ENCODE measurements around the gene NCCRP1.

NCCRP1 gene

DNA sequence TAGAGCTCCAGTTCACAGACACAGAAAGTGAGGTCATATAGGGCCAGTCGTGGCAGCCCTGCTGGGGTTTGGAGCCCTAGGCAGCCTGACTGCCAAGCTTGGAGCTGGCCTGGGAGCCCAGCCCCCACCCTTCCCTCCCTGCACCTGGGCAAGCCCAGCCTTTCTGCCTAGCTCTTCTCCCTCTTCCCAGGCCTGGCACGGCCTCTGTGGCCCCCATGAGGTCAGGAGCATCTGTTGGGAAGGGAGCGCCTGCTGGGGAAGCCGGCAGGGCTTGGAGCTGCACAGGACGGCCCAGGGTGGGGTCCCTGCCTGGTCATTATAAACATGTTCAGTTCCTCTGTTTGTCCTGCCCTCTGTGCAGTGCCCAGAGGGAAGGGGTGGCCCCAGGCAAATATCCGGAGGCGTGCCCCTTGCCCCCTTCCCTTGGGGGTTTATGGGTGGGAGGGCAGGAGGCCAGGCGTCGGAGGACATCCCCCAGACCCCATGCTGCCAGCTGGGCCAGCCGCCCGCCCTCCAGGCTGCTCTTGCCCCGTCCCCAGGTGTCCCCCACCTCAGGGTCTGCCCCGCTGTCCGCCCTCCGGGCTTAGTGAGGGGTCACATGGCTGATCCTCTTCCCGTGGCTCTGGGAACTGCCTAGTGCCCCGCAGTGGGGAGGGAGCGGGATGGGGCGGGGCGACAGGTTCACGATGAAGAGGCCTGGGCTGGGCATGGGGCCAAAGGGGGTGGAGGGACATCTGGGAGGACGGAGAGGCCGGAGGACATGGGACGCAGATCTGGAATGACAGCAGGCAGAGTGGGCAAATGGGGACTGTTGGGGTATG is 30.0 kb upstream of the NCCRP1 start:
- H3K9me3 ChIP-seq (ENCODE audit: control insufficient read depth in 2 of 2, low read length in 2 of 2) = no peaks in the 10 kb centered on the region
- H3K9ac ChIP-seq (ENCODE audit: low read length in 2 of 2) = no peak overlapping the region
- peaks cover 5 to 8% of the 10 kb centered on the region in 2 donors for H3K36me3 ChIP-seq (ENCODE audit: control insufficient read depth in 2 of 2, insufficient read depth in 2 of 2, low read length in 2 of 2)
- H3K4me3 ChIP-seq (ENCODE audit: low read length in 2 of 2) = no peak overlapping the region
- no peaks in the 10 kb centered on the region for H3K27me3 ChIP-seq (ENCODE audit: control insufficient read depth in 1 of 2, insufficient read depth in 2 of 2, low read length in 2 of 2)
- no peak overlapping the region for H3K27ac ChIP-seq (ENCODE audit: low read length)
- H3K4me1 ChIP-seq (ENCODE audit: control insufficient read depth, insufficient read depth, low read length) = peaks cover 13% of the 10 kb centered on the region

DNA sequence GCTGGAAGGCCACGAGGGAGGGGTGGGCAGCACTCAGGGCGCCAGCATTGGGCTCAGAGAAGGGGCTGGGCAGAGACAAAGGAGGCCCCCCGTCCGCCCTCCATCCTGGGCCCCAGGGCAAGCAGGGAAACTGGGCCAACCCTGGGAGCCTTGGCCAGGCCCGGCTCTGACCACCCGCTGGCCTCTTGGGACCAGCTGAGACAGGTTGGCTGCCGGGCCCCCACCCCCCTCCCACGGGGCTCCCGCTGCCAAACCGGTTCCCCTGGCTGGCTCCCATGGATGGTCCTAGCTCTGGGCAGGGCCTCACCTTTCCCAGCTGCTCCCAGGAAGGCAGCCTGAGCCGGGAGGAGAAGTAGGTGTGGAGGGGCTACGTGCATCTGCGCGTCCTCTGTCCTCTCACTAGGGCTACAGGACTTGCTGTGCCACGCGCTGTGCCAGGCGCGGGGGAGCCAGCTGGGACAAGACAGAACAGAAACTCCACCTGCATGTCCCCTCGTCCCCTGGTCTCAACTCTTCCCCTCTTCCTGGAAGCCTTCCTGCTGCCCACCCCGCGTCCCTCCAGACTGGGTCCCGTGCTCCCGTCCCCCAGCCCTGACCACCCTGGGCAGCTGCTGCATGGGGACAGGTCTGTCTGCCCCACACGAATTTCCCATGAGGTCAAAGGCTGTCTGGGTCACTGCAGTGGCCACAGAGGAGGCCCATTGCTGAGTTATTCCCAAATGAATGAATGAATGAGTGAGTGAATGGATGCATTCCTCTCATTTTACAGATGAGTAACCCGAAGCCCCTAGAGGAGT is 29.1 kb upstream of the NCCRP1 start:
- Histone ChIP-seq H3K4me3 (ENCODE audit: low read length in 2 of 2) (no peak overlapping the region), H3K36me3 (ENCODE audit: control insufficient read depth in 2 of 2, insufficient read depth in 2 of 2, low read length in 2 of 2) (peaks cover 5 to 10% of the 10 kb centered on the region in 2 donors), H3K4me1 (ENCODE audit: control insufficient read depth, insufficient read depth, low read length) (peaks cover 13% of the 10 kb centered on the region), H3K27ac (ENCODE audit: low read length) (no peak overlapping the region), H3K27me3 (ENCODE audit: control insufficient read depth in 1 of 2, insufficient read depth in 2 of 2, low read length in 2 of 2) (no peaks in the 10 kb centered on the region), H3K9me3 (ENCODE audit: control insufficient read depth in 2 of 2, low read length in 2 of 2) (no peaks in the 10 kb centered on the region), H3K9ac (ENCODE audit: low read length in 2 of 2) (no peak overlapping the region)

DNA sequence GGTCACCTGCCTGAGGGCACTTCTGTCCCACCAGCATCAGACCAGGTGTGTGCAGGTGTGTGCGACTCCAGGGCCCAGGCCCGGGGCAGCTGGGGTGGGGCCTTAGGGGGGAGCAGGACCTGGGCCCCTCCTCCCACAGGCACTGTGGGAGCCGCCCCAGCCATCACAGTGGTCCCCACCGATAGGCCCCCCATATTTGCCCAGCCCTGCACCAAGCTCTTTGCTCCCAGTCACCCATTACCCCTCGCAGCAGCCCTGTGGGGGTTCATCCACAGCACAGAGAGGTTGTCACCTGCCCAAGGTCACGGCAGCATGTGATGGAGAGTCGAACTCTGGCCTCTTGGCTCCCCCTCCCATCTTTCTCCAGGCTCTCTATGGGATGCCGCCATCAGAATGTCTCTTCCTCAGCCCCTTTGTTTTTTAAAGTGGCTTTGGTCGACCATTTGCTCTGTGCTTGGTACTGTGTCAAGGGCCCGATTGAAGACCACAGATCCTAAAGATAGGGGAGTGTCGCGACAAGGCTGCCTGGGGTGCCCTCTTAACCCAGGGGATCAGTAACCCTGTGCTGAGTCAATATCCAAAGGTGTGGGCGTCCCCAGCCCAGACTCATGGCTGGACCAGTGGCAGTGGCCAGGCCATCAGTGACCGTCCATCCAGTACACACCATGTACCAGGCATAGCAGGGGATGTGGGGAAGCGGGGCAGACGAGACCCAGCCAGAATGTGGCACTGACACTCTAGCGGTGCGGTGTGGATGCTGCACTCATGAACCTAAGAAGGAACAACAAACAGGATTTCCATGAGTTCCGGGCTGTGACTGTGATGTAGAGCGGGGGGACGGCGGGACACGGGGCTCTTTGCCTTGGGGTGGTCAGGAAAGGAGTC is 28.3 kb upstream of the NCCRP1 start:
- Histone ChIP-seq H3K27ac (ENCODE audit: low read length) (no peak overlapping the region), H3K4me1 (ENCODE audit: control insufficient read depth, insufficient read depth, low read length) (peaks cover 11% of the 10 kb centered on the region), H3K36me3 (ENCODE audit: control insufficient read depth in 2 of 2, insufficient read depth in 2 of 2, low read length in 2 of 2) (peaks cover 5 to 12% of the 10 kb centered on the region in 2 donors), H3K4me3 (ENCODE audit: low read length in 2 of 2) (no peak overlapping the region), H3K9ac (ENCODE audit: low read length in 2 of 2) (no peak overlapping the region), H3K9me3 (ENCODE audit: control insufficient read depth in 2 of 2, low read length in 2 of 2) (no peaks in the 10 kb centered on the region), H3K27me3 (ENCODE audit: control insufficient read depth in 1 of 2, insufficient read depth in 2 of 2, low read length in 2 of 2) (no peaks in the 10 kb centered on the region)

DNA sequence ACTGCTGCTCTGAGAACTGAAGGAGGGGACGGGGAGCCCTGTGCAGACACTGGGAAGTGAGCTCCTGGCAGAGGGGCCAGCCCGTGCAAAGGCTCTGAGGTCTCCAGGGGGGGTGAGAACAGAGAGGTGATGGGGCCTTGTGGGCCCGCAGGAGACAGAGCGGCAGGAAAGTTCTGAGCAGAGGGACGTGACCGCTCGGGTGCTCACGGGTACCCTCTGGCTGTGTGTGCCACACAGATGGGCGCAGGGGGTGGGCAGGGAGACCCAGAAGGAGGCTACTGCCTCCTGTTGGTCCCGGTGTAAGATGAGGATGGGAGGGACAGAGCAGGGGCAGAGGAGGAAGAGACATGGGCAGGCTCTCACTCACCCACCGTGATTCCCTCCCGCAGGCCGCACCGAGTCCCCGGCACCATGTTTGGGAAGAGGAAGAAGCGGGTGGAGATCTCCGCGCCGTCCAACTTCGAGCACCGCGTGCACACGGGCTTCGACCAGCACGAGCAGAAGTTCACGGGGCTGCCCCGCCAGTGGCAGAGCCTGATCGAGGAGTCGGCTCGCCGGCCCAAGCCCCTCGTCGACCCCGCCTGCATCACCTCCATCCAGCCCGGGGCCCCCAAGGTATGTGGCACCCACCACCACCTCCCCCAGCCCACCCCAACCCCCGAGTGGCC is 27.5 kb upstream of the NCCRP1 start:
- H3K9me3 ChIP-seq (ENCODE audit: control insufficient read depth in 2 of 2, low read length in 2 of 2) = no peaks in the 10 kb centered on the region
- no peak overlapping the region for H3K4me3 ChIP-seq (ENCODE audit: low read length in 2 of 2)
- H3K27ac ChIP-seq (ENCODE audit: low read length) = no peak overlapping the region
- no peaks in the 10 kb centered on the region for H3K27me3 ChIP-seq (ENCODE audit: control insufficient read depth in 1 of 2, insufficient read depth in 2 of 2, low read length in 2 of 2)
- H3K9ac ChIP-seq (ENCODE audit: low read length in 2 of 2) = no peak overlapping the region
- peaks cover 11% of the 10 kb centered on the region for H3K4me1 ChIP-seq (ENCODE audit: control insufficient read depth, insufficient read depth, low read length)
- peaks cover 5 to 12% of the 10 kb centered on the region in 2 donors for H3K36me3 ChIP-seq (ENCODE audit: control insufficient read depth in 2 of 2, insufficient read depth in 2 of 2, low read length in 2 of 2)

DNA sequence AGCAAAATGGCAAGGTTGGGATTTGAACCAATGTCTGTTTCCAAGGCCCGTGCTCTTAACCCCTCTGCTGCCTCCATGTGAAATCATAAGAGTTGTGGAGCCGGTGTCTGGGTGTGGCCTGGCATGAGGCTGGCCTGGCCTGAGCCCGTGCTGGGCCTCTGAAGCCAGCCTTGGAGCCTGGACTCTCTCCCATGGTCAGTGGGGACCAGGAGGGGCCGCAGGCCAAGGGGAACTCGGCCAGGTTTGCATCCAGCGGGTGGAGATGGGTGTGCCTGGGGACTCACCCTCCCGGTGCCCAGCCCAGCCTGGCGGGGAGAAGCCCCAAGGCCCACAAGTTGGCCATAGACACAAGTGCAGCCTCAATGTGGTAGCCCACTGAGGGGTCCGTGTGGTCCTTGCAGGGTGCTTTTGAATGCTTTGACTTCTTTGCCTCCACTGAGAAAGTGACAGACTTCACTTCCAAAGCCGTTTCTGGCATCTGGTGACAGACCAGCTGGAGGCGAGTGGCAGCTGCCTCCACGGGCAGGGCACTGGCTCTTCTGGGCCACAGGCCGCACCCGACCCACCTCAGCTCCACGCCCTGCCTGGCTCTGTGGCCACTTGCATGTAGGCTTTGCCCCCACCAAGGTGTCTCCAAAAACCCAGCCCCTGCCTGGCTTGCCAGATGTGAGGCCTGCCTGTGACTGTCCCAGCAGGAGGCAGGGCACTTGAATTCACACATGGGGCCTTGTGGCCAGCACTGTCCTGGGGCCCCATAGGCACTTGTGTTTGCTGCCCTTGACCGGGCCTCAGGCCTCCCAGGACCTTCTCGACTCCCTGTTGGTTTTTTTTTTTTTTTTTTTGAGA is 26.2 kb upstream of the NCCRP1 start:
- Histone ChIP-seq H3K9me3 (ENCODE audit: control insufficient read depth in 2 of 2, low read length in 2 of 2) (no peaks in the 10 kb centered on the region), H3K27ac (ENCODE audit: low read length) (no peak overlapping the region), H3K4me3 (ENCODE audit: low read length in 2 of 2) (no peak overlapping the region), H3K9ac (ENCODE audit: low read length in 2 of 2) (no peak overlapping the region), H3K36me3 (ENCODE audit: control insufficient read depth in 2 of 2, insufficient read depth in 2 of 2, low read length in 2 of 2) (peaks cover 5 to 15% of the 10 kb centered on the region in 2 donors), H3K27me3 (ENCODE audit: control insufficient read depth in 1 of 2, insufficient read depth in 2 of 2, low read length in 2 of 2) (no peaks in the 10 kb centered on the region), H3K4me1 (ENCODE audit: control insufficient read depth, insufficient read depth, low read length) (peaks cover 10% of the 10 kb centered on the region)

DNA sequence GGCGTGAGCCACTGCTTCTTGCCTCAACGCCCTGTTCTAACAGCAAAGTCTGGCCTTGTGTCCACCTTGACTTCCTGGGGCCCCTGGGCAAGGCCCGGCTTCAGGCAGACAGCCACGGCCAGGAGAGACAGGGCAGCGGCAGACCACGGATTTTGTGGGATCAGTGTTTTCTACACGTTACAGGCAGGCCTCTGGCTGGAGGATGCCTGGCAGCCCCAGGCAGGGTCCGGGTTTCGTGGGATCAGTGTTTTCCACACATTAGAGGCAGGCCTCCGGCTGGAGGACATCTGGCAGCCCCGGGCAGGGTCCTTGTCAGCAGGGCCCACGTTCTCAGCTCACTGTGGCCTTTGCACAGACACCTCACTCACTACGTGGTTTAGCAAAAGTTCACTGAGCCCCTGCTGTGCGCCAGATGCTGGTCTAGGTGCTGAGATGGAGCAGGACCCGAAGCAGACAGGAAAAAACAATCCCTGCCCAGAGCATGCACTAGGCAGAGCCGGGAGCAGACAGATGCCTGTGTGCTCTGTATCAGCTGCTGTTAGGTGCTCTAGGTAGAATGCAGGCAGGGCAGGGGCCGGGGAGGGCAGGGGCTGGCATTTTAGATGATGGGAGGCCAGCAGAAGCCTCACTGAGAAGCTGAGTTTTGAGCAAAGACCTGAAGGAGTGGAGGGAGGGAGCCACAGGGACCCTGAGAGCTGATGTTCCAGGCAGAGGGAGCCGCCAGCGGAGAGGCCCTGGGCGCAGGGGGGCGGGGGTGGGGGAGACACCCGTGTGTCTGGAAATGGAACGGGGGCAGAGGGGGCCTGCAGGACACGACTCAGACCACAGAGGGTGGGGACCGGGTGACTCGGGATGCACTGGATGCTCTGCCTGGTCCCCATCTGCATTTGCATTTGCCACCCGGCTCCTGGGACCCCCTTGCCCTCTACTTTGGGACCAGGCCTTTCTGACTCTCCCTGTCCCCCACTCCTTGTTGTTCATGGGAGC is 25.0 kb upstream of the NCCRP1 start:
- Histone ChIP-seq H3K36me3 (ENCODE audit: control insufficient read depth in 2 of 2, insufficient read depth in 2 of 2, low read length in 2 of 2) (peaks cover 5 to 19% of the 10 kb centered on the region in 2 donors), H3K27ac (ENCODE audit: low read length) (no peak overlapping the region)

DNA sequence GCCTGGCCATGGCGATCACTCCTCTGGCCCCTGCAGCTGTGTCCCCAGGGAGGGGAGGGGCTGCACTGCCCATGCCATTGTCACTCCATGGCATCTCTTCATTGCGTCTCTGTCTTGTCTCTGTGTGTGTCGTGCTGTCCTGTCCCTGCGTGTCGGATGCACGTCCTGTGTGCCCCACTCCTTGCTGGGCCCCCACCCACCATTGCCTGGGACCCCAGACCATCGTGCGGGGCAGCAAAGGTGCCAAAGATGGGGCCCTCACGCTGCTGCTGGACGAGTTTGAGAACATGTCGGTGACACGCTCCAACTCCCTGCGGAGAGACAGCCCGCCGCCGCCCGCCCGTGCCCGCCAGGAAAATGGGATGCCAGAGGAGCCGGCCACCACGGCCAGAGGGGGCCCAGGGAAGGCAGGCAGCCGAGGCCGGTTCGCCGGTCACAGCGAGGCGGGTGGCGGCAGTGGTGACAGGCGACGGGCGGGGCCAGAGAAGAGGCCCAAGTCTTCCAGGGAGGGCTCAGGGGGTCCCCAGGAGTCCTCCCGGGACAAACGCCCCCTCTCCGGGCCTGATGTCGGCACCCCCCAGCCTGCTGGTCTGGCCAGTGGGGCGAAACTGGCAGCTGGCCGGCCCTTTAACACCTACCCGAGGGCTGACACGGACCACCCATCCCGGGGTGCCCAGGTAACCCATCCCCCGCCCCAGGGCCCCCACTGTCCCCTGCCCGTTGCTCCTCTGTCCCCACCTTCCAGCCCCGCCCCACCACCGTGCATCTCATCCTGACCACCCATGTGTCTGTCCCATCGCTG is 23.9 kb upstream of the NCCRP1 start:
- Histone ChIP-seq H3K9me3 (ENCODE audit: control insufficient read depth in 2 of 2, low read length in 2 of 2) (no peaks in the 10 kb centered on the region), H3K27me3 (ENCODE audit: control insufficient read depth in 1 of 2, insufficient read depth in 2 of 2, low read length in 2 of 2) (no peaks in the 10 kb centered on the region), H3K9ac (ENCODE audit: low read length in 2 of 2) (no peak overlapping the region), H3K4me1 (ENCODE audit: control insufficient read depth, insufficient read depth, low read length) (no peaks in the 10 kb centered on the region), H3K36me3 (ENCODE audit: control insufficient read depth in 2 of 2, insufficient read depth in 2 of 2, low read length in 2 of 2) (peaks cover 13 to 20% of the 10 kb centered on the region in 2 donors), H3K27ac (ENCODE audit: low read length) (no peak overlapping the region), H3K4me3 (ENCODE audit: low read length in 2 of 2) (no peak overlapping the region)

More for the DNA sequence above, 25.0 kb upstream of the NCCRP1 start:
- H3K4me3 ChIP-seq (ENCODE audit: low read length in 2 of 2) = no peak overlapping the region
- H3K4me1 ChIP-seq (ENCODE audit: control insufficient read depth, insufficient read depth, low read length) = peaks cover 3% of the 10 kb centered on the region
- H3K27me3 ChIP-seq (ENCODE audit: control insufficient read depth in 1 of 2, insufficient read depth in 2 of 2, low read length in 2 of 2) = no peaks in the 10 kb centered on the region
- H3K9ac ChIP-seq (ENCODE audit: low read length in 2 of 2) = no peak overlapping the region
- no peaks in the 10 kb centered on the region for H3K9me3 ChIP-seq (ENCODE audit: control insufficient read depth in 2 of 2, low read length in 2 of 2)

DNA sequence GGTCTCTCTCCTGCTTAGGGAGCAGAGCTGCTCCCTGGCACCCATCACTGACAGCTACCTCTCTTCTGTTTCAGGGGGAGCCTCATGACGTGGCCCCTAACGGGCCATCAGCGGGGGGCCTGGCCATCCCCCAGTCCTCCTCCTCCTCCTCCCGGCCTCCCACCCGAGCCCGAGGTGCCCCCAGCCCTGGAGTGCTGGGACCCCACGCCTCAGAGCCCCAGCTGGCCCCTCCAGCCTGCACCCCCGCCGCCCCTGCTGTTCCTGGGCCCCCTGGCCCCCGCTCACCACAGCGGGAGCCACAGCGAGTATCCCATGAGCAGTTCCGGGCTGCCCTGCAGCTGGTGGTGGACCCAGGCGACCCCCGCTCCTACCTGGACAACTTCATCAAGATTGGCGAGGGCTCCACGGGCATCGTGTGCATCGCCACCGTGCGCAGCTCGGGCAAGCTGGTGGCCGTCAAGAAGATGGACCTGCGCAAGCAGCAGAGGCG is 23.2 kb upstream of the NCCRP1 start:
- Histone ChIP-seq H3K27me3 (ENCODE audit: control insufficient read depth in 1 of 2, insufficient read depth in 2 of 2, low read length in 2 of 2) (no peaks in the 10 kb centered on the region), H3K9me3 (ENCODE audit: control insufficient read depth in 2 of 2, low read length in 2 of 2) (no peaks in the 10 kb centered on the region), H3K9ac (ENCODE audit: low read length in 2 of 2) (no peak overlapping the region), H3K36me3 (ENCODE audit: control insufficient read depth in 2 of 2, insufficient read depth in 2 of 2, low read length in 2 of 2) (peaks cover 13 to 22% of the 10 kb centered on the region in 2 donors), H3K4me1 (ENCODE audit: control insufficient read depth, insufficient read depth, low read length) (no peaks in the 10 kb centered on the region), H3K27ac (ENCODE audit: low read length) (no peak overlapping the region), H3K4me3 (ENCODE audit: low read length in 2 of 2) (no peak overlapping the region)
